HG02943 (cell line): ENCODE measurements around the gene THBS2.

ENCODE experiments used
- ATAC-seq: cut with Tn5 transposase; IDR thresholded peaks from one replicate; pipeline ENCODE4 v1.9.1; 2021; ENCODE audit warnings: mild to moderate bottlenecking, low read depth, moderate library complexity; ENCODE audit not compliant: unreplicated experiment

Gene THBS2

DNA sequence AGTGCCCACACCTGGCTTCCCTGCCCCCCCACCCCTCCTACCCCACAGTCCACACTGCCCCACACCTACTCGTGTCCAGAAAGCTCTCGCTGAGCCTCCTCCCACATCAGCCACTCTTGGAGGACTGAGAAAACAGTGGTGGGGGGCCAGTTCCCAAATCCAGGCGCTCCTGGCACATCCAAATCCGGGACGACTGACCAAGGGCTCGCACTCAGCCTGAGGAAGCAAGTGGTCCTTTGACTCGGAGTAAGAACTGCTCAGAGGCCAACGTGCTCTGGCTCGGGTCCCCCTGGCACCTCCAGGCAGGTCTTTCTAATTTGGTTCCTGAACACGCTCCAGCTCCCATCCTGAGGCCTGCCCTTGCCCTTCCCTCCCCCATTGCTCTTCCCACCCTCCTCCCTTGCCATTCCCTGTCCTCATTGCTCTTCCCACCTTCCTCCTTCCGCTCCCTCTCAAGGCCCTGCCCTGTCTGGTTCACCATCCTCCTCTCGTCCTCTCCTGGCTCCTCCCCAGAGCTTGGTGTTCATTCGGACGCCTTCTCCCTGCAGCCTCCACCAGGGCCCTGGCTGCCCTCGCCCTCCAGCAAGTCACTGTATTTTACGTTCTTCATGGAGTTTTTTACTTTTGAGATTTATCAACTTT lies 83.6 kb downstream of the THBS2 start:
- no peak for ATAC-seq

GRCh38 chr6:169169375-169169774 lies 84.3 kb downstream of the THBS2 start:
- ATAC-seq, result no peak

DNA sequence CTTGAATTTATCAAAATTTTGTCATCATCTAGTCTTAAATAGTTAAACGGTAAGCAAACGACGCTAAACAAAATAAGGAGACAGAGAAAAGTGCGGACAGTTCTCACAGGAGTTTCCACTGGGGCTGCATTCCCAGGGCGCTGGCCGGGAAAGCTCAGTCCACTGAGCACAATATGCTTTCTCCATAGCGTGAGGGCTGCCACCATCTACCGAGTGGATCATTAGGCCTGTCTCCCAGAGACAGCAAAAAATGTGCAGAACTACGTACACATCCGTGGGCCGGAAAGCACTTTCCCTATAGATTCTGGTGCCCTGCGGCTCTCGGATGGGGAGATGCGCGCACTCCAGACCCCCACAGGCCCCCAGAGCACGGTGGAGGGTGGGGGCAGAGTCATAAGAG lies 84.9 kb downstream of the THBS2 start:
- ATAC-seq, result no peak

- no peak for ATAC-seq
Observed at GRCh38 chr6:169168302-169168630, 85.4 kb downstream of the THBS2 start.

DNA sequence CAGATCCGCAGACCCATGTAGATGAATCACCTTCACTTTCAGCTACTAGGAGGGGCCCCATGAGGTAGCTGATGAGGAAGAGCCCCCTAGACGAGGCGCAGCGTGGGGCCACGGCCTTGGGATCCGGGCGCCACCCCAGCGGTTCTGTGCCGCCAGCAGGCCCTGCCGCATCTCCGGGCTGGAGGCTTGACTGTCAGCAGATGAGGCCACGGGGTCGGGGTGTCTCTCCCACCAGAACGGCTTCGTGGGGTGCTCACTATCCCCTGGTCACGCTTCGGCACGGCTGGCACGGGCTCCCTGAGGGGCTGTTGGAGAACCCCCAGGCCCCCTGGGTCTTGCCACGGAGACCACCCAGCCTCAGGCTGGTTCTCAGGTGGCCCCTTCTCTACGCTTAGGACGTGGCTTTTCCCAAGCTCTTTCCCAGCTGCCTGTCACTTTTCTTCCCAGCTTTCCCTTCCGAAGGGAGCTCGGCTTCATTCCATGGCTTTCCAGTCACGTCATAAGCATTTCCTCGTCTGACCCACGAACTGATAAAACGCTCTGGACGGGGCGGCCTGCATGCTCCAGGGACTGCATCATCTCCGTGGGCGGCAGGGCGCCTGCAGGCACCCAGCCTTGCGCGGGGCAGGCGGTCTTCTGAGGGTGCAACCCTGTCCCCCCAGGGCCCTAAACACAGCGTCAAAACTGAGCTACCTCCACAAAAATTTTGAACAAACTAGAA lies 85.9 kb downstream of the THBS2 start:
- no peak for ATAC-seq

DNA sequence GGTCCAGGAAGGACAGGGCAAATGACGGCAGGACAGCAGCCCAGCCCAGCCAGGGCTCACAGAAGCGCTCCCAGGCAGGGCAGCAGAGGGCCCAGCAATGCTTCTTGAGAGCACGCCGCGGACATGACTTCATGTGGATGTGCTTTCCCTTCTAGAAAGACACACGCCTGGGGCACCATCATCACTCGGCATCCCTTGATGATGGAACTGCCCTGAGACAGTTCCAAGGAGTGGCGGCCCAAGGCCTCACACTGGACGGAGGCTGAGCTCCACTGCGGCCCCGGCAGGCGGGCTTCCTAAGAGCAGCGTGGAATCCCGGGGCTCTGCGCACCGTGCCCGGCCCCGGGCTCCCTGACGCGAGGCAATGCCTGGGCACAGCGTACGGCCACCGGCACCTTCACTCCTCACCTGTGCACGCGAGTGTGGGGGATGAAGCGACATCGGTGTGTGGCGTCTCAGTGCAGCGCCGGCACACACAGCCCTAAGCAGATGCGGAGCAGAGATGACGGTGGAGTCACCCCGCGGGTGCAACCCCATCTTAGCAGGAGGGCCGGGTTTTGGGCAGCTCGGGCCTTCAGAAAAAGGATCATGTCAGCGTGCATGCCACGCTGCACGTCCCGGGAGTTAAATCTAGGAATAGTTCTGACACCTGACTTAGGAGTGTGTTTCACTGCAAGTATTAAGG lies 86.6 kb downstream of the THBS2 start:
- ATAC-seq, result no peak
